B cell (primary cell): ENCODE data around the gene CTNNB1. TPM values are rescaled to one million over a fixed set of nuclear protein-coding genes. Genes with fewer than 3 reads are reported as not detected.

Experiments
- ATAC-seq: fragments of 200-7000 bp; cut with Tn5 transposase; one replicate; pipeline ENCODE4 v1.10.0; 2021; ENCODE audit warnings: low read depth, mild to moderate bottlenecking, moderate number of reproducible peaks, moderate library complexity
- CTCF ChIA-PET: fragments of 350-600 bp; sonication (Branson Sonifier 250); formaldehyde crosslinking; loops from one replicate; lab custom pipeline; 2021; ENCODE audit warnings: antibody characterized with exemption, inconsistent platforms; lab: Charles Lee
- POLR2A ChIA-PET: fragments of 350-600 bp; sonication (Branson Sonifier 250); formaldehyde crosslinking; loops from one replicate; lab custom pipeline; 2021; ENCODE audit warnings: antibody characterized with exemption; lab: Charles Lee
- DNase-seq: peaks from one replicate; pipeline ENCODE4 v3.0.0; 2013
- H2AFZ ChIP-seq: 2 replicates; pipeline ENCODE4 v1.6.1; 2012; ENCODE audit warnings: mild to moderate bottlenecking, low read depth, low read length; ENCODE audit not compliant: insufficient read depth, poor library complexity, severe bottlenecking
- H3K27ac ChIP-seq, 2 donors: 1 replicate in 1 of 2; 2 replicates in 1 of 2; pipeline ENCODE4 v1.5.1; 2012 to 2013; ENCODE audit warnings: low read length in 2 of 2, mild to moderate bottlenecking in 2 of 2, moderate library complexity in 1 of 2
- H3K27me3 ChIP-seq, 4 experiments: fragments of 200-600 bp in 1 of 4; sonication (generic) in 1 of 4; replicated peaks in 1 of 4; 1 replicate in 2 of 4; 2 replicates in 2 of 4; pipeline versions ENCODE4 v1.6.1 to v1.7.0; 2013 to 2016; ENCODE audit warnings: low read length in 3 of 4, mild to moderate bottlenecking in 2 of 4, mixed read lengths in 1 of 4, moderate library complexity in 1 of 4; ENCODE audit not compliant: insufficient read depth in 4 of 4, control insufficient read depth in 3 of 4; ENCODE audit errors: control extremely low read depth in 1 of 4
- H3K36me3 ChIP-seq, 2 experiments: replicated peaks in 1 of 2; 1 replicate in 1 of 2; 2 replicates in 1 of 2; pipeline versions ENCODE4 v1.6.1 to v1.7.1; 2013; ENCODE audit warnings: low read length in 1 of 2; ENCODE audit not compliant: insufficient read depth in 2 of 2, control insufficient read depth in 1 of 2; ENCODE audit errors: control extremely low read depth in 1 of 2, extremely low read depth in 1 of 2
- H3K4me1 ChIP-seq, 2 donors: fragments of 200-600 bp in 1 of 2; sonication (generic) in 1 of 2; 1 replicate in 1 of 2; 2 replicates in 1 of 2; pipeline versions ENCODE4 v1.5.1 to v1.6.1; 2013 to 2017; ENCODE audit warnings: low read length in 2 of 2; ENCODE audit not compliant: control insufficient read depth in 2 of 2, insufficient read depth in 2 of 2
- H3K4me2 ChIP-seq: replicated peaks from 2 replicates; pipeline ENCODE3; 2012; ENCODE audit warnings: mild to moderate bottlenecking, low read depth, low read length; ENCODE audit not compliant: poor library complexity, severe bottlenecking
- H3K4me3 ChIP-seq, 5 experiments: fragments of 200-600 bp in 1 of 5; sonication (generic) in 1 of 5; 1 replicate in 3 of 5; 2 replicates in 2 of 5; pipeline versions ENCODE4 v1.5.1 to v1.7.0; 2011 to 2016; ENCODE audit warnings: low read length in 4 of 5, mild to moderate bottlenecking in 4 of 5, low read depth in 2 of 5, control low read depth in 1 of 5, moderate library complexity in 1 of 5; ENCODE audit not compliant: insufficient read depth in 1 of 5; ENCODE audit errors: control extremely low read depth in 1 of 5, extremely low read depth in 1 of 5
- H3K79me2 ChIP-seq: fragments of 200-600 bp; sonication (generic); one replicate; pipeline ENCODE4 v1.6.0; 2016; ENCODE audit warnings: low read length; ENCODE audit not compliant: control insufficient read depth, insufficient read depth
- H3K9ac ChIP-seq: fragments of 200-600 bp; sonication (generic); 2 replicates; pipeline ENCODE4 v1.6.1; 2017; ENCODE audit warnings: mild to moderate bottlenecking, low read length, moderate library complexity
- H3K9me3 ChIP-seq, 3 donors: one replicate each; pipeline versions ENCODE4 v1.6.1 to v1.7.1; 2013; ENCODE audit warnings: low read length in 2 of 3; ENCODE audit not compliant: control insufficient read depth in 2 of 3, insufficient read depth in 1 of 3; ENCODE audit errors: control extremely low read depth in 1 of 3
- H4K20me1 ChIP-seq: 2 replicates; pipeline ENCODE4 v1.6.0; 2012; ENCODE audit warnings: mild to moderate bottlenecking, low read length; ENCODE audit not compliant: insufficient read depth, control insufficient read depth, poor library complexity, severe bottlenecking
- H3K27ac Mint-ChIP-seq: one replicate; pipeline ENCODE4 v1.8.0; 2021; ENCODE audit warnings: mixed read lengths
- H3K27me3 Mint-ChIP-seq: one replicate; pipeline ENCODE4 v1.8.0; 2021; ENCODE audit warnings: mixed read lengths
- H3K4me1 Mint-ChIP-seq: one replicate; pipeline ENCODE4 v1.8.0; 2021; ENCODE audit warnings: mixed read lengths
- H3K4me3 Mint-ChIP-seq: one replicate; pipeline ENCODE4 v1.8.0; 2021; ENCODE audit warnings: mixed read lengths
- H3K9me3 Mint-ChIP-seq: one replicate; pipeline ENCODE4 v1.8.0; 2022; ENCODE audit warnings: mixed read lengths; ENCODE audit not compliant: insufficient read depth
- CTCF ChIP-seq: fragments of 200-600 bp; IDR thresholded peaks from one replicate; pipeline ENCODE4 v1.8.0; 2022; ENCODE audit warnings: antibody characterized with exemption, mild to moderate bottlenecking
- EZH2 ChIP-seq: IDR thresholded peaks from 2 replicates; pipeline ENCODE4 v1.6.1; 2012; ENCODE audit warnings: borderline replicate concordance, low read depth, mild to moderate bottlenecking, moderate library complexity, low read length; ENCODE audit not compliant: insufficient read depth, poor library complexity, severe bottlenecking
- WGBS: methylation state at CpG from one replicate; pipeline ENCODE4 v1.1.5; 2013; ENCODE audit warnings: missing lambda C conversion rate; ENCODE audit not compliant: insufficient coverage; 5-methylcytosine and 5-hydroxymethylcytosine counted together
- intact Hi-C: fragments of 100-400 bp; cut with micrococcal nuclease; formaldehyde crosslinking; loops from one replicate; pipeline ENCODE4 v1.10.0; 2022
- polyA plus RNA-seq: library from polyadenylated mRNA; depleted of rRNA; stranded (reverse); fragments of >200 nt; gene quantifications from 2 replicates; pipeline ENCODE4 v1.2.3, GENCODE V29; 2012
- total RNA-seq, 2 donors: library from RNA; stranded (reverse); fragments of 120-200 nt in 1 of 2; gene quantifications; 1 replicate in 1 of 2; 2 replicates in 1 of 2; pipeline versions ENCODE4 v1.2.3 to v1.2.4, GENCODE V29; 2013 to 2022

The CTNNB1 gene
- total and polyA plus RNA-seq, 2 donors (not counting 1 experiment from before 2014, with no cell fraction given): 103 to 178 TPM

GRCh38 chr3:41249318-41249717 is 50.0 kb downstream of the CTNNB1 start:
- H3K27me3 ChIP-seq: no peaks in the 10 kb centered on the region
- H3K9ac ChIP-seq: no peak overlapping the region
- TF ChIP-seq EZH2 (no peak), CTCF (no peak)
- ChIA-PET POLR2A (no interaction called here), CTCF (no interaction called here)
- H2AFZ ChIP-seq: no peak overlapping the region
- H3K27ac ChIP-seq: no peak overlapping the region
- no peaks in the 10 kb centered on the region for H3K79me2 ChIP-seq
- no peak for DNase-seq
- no peaks in the 10 kb centered on the region for H3K9me3 ChIP-seq
- no peak overlapping the region for H3K27ac Mint-ChIP-seq
- no peak overlapping the region for H3K4me3 ChIP-seq
- H3K4me1 ChIP-seq: no peaks in the 10 kb centered on the region
- H3K4me1 Mint-ChIP-seq: peaks cover 5% of the 10 kb centered on the region
- H3K9me3 Mint-ChIP-seq: peaks cover 3% of the 10 kb centered on the region
- no peak overlapping the region for H3K4me2 ChIP-seq
- 89% methylated on average over 1 of the region's 3 CpGs for WGBS
- no peak for ATAC-seq
- peaks cover 0 to 3% of the 10 kb centered on the region in 2 experiments for H3K36me3 ChIP-seq
- intact Hi-C loops: no loop called here
- no peak overlapping the region for H3K4me3 Mint-ChIP-seq
- no peaks in the 10 kb centered on the region for H4K20me1 ChIP-seq
- no peaks in the 10 kb centered on the region for H3K27me3 Mint-ChIP-seq

- WGBS: no CpG with 5 or more reads among the region's 2 CpGs
- H2AFZ ChIP-seq: no peak overlapping the region
- H3K9ac ChIP-seq: no peak overlapping the region
- H3K27me3 ChIP-seq: no peaks in the 10 kb centered on the region
- ChIA-PET POLR2A (no interaction called here), CTCF (no interaction called here)
- Mint-ChIP-seq H3K9me3 (peaks cover 3% of the 10 kb centered on the region), H3K4me3 (no peak overlapping the region), H3K27me3 (no peaks in the 10 kb centered on the region), H3K4me1 (peaks cover 5% of the 10 kb centered on the region), H3K27ac (no peak overlapping the region)
- DNase-seq: no peak
- ATAC-seq: no peak
- H4K20me1 ChIP-seq: no peaks in the 10 kb centered on the region
- intact Hi-C loops: no loop called here
- H3K4me2 ChIP-seq: no peak overlapping the region
- H3K79me2 ChIP-seq: no peaks in the 10 kb centered on the region
- no peak overlapping the region for H3K4me3 ChIP-seq
- H3K4me1 ChIP-seq: no peaks in the 10 kb centered on the region
- TF ChIP-seq CTCF: no peak
- H3K36me3 ChIP-seq: no peaks in the 10 kb centered on the region
- H3K9me3 ChIP-seq: no peaks in the 10 kb centered on the region
- no peak overlapping the region for H3K27ac ChIP-seq
Measured at GRCh38 chr3:41250825-41251224, 51.5 kb downstream of the CTNNB1 start.
